ENCODE measurements around the gene PAQR7.

The PAQR7 gene

DNA sequence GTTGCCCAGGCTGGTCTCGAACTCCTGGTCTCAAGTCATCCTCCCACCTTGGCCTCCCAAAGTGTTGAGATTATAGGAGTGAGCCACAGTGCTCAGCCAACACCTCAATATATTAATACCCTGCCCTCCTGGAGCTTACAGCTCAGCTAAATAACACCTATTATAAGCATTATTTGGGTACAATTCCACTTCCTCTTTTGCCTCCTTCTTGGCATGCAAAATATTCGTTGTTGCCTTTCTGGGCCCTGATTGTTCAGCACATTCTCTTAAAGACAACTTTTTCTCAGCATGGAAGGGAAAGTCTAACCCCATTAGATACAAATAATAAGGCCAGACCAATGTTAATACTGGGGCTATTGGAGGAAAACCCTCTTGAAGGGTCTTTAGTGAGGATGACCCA is 2.8 kb downstream of the PAQR7 start:
- no peak for DNase-seq

DNA sequence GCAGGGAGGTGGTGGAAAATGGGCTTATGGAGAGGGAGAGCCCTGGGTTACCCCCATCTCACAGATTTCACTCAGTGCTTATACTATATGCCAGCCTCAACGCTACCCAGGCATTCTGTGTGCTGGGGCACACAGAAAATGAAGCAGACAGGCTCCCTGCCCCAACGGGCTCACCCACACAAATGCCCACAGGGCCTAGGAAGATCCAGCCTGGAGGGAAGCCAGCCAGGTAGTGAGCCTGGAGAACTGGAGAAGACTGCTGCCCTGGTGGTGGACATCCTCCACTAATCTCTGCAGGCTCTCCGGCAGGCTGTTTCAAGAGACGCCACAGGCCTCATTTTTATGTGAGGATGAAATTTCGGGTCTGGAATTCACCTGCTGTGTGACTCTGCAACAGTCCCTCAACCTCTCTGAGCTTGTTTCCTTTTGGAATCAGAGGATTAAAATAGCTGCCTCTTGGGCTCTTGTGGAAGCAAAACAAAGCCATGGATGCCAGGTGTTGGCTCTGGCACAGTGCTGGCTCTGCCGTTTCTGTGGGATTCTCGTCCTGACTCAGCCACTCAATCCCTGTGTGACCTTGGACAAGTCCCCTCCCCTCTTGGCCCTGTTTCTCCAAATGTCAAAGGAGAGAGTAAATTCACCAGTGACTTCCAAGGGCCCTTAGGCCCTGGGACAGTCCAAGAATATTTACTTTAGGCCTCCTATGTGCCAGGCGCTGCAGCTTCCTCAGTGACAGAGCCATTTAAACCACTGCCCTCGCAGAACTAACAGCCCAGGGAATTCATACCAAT is 3.6 kb downstream of the PAQR7 start:
- DNase-seq = no peak

DNA sequence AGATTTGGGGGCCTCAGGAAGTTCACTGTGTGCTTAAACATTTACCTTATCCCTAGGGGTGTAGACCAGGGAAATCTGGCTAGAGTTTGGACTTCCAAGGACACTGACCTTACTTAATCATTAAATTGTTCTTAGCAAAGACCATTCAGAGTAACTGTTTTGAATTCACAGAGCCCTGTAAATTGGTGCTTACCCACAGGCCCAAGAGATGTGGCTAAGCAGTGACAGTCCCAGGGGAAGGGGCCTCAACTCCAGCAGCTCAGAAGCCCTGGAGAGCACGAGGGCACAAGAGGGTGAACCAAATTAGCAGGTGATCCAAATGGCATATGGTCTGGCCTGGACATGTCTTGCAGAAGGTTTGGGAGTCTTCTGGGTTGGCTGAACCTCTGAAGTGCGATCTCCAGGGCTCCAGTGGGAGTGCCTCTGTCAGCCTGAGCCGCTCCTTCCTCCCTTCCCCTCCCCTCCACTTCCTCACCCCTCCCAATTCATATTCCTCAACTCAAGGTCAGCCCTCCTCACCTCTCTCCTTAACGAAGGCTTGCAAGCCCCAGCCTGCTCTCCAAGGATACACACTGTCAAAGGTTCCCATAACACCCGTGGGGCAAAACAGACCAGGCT is 4.3 kb downstream of the PAQR7 start:
- DNase-seq = no peak

DNA sequence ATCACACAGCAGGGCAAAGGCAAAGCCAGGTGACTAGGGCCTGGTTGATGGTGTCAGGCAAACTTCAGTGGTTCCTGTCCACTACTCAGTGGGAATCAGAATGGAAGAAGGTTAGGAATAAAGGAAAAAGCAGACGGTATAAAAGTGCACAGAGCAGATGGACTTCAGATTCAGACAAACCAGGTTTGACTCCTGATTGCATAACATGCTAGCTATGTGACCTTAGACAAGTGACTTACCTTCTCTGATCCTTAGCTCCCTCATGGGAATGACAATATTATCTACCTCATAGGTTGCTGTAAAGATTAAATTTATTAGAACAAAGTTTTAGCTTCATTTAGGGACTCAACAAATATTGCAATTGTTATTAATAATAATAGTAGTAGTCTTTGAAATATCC is 4.9 kb downstream of the PAQR7 start:
- DNase-seq = no peak

DNA sequence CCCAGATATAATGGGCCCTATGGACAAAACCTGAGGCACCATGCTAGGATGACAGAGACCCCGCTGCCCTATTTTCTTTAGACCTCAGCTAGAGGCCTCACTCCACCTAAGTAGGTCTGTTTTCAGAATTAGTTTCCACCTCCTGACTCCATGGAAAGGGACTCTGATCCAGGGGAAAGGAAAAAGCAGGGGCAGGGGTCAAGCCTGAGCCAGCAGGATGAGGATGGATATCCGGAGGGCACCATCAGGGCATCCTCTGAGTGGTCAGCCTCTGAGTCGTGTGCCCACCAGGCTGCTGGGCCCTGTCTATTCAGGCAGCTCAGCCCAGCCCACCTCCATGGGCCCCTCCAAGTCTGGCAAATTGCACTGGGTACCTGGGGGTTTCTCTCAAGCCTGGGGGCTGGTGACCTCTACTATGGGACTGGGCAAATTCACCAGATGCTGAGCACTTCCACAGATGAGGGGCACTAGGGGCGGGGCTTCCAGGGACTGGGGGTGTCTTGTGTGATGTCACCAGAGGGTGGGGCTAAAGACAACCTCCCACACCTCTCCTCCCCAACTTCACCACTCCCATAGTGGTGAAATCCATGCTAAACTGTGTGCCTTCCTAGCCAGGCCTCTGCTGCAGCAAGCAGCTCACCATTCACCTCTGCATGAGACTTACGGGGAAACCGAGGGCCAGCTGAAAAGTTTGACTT is 5.5 kb downstream of the PAQR7 start:
- DNase-seq = peak; percentile 30

DNA sequence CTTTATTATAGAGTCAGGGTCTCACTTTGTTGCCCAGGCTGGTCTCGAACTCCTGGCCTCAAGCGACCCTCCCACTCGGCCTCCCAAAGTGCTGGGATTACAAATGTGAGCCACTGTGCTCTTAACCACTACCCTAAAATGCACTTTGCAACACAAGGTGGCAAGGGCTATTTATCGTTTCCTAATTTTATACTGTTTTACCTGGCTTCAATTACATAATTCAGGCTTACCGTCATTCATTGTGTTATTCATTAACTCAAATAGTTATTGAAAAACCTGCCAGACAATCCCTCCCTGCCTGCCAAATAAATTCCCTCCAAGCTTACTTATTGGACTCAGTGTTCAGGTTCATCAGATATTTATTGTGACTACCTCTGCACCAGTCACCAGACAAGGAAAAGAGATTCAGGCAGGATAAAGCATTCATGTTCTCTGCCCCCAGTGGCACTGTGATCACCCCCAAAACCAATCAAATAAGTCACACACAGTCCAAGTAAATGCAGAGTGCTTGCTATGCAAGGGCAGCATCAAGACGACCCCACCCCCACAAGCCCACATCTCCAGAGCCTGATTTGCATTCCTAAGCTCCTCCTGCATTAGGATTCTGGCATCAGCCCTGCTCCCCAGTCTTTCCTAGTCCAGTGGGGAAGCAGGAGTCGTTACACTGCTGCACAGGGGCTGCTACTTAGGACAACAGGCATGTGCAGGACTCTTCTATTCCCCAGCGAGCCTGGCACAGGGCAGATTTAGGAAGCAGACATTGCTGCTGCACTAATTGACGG is 8.1 kb downstream of the PAQR7 start:
- DNase-seq = no peak

DNA sequence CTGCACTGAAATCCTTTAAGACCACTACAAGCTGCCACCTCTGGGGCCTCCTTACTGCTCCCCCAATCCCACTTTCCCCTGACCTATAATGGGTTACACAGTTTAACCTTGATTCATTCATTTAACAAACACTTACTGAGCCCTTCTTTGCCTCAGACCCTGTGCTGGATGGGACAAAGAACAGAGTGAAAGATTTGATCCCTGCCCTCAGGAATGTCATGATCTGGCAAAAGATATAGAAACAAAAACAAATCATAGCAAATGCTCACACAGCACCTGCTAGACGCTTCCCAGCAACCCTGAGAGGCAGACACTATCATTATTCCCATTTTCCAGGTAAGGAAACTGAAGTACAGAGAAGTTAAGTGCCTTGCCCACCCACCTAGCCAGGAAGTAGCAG is 9.2 kb downstream of the PAQR7 start:
- DNase-seq = no peak

DNA sequence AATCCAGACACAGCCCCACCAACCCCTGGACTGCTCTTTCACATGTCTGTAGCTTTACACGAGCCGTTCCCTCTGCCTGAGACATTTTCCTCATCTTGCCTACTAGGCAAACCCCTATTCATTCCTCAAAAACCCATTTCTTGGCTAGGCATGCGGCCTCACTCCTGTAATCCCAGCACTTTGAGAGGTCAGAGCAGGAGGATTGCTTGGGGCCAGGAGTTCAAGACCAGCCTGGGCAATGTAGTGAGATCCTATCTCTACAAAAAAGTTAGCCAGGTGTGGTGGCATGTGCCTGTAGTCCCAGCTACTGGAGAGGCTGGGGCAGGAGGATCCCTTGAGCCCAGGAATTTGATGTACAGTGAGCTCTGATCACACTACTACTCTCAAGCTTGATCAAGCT is 11.1 kb downstream of the PAQR7 start:
- DNase-seq = no peak

DNA sequence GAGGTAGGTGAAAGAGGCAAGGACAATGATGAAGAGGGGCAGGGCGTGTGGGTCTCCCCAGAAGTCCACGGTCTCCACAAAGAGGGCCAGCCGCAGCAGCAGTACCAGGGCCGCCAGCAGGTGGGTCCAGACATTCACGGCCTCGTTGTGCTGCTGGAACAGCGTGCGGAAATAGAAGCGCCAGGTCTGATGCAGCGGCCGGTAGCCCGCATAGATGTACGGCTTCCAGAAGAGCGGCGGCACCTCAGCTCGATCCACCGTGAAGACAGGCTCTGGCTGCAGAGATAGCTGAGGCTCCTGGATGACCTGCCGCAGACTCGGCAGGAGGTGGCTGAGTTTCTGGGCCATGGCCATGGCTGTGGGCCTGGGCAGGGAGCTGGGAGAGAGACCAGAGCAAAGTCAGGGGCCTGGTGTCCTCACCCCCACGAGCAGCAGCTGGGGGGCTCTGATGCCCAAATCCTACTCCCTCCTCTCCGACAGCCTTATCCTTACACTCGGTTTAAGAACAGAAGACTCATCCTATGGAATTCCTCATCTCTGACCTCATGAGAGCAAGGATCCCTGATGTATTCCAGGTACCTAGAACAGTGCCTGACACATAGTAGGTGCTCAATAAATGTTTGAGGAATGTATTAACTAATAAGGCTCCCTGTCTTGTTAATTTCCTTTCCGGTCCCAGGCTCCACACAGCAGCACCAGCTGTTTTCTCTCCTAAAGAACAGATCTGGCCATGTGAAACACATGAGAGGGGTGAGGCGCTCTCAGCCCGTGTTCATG is 11.8 kb downstream of the PAQR7 start:
- DNase-seq = no peak

DNA sequence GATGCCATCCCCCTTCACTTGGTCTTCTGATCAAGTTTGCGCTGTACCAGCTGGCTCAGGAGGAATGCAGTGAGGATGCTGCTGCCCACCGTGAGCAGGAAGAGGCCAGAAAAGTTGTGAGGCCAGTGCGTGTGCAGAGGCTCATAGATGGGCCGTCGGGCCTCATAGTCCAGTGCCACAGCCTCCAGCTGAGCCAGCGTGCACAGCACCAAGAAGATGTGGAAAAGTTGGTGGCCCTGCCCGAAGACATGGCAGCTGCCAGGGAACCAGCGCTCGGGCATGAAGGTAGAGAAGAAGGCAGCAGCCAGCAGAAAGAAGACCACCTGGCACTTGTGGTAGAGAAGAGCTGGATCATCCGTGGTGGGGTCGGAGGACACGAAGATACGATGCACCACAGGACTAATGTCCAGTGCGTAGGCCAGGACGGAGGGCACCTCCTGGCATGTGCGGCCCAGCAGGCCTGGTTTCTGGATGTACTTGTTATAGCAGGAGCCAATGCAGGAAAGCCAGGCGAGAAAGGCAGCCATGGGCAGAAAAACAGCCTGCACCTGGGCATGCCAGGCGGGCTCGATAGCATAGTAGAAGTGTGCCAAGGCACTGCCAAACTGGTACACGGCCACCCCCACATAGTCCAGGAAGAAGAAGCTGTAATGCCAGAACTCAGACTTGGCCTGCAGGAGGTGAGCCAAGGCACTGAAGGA is 12.6 kb downstream of the PAQR7 start:
- no peak for DNase-seq

DNA sequence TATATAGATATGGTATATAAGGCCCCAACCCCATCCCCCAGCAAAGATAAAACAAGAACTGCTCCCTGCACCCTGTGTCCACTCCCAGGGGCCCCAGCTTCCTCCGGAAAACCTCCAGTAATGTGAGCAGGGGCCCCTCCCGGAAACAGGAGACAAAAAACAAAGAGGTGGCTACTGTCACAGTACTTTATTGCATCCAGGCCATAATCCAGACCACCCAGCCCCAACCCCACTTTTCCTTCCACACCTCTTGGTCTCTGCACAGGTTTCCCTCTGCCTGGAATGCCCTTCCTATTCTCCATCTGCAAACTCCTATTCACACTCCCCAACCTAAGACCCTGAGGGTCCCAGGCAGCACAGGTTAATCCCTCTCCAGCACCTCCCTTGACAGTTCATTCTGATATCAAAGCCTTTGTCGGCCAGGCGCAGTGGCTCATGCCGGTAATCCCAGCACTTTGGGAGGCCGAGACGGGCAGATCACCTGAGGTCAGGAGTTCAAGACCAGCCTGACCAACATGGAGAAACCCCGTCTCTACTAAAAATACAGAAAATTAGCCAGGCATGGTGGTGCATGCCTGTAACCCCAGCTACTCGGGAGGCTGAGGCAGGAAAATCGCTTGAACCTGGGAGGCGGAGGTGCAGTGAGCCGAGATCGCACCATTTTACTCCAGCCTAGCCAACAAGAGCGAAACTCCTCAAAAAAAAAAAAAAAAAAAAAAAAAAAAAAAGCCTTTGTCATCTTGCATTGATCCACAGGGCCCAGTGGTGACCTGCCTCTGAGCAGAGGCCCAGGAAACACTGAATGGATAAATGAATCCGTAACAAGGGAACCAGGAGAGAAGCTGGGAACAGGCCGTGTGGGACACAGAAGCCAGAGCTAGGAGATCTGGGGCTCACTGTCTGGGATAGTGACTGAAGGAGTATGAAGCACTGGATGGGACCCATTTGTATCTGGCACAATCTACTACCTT is 13.9 kb downstream of the PAQR7 start:
- DNase-seq = no peak

DNA sequence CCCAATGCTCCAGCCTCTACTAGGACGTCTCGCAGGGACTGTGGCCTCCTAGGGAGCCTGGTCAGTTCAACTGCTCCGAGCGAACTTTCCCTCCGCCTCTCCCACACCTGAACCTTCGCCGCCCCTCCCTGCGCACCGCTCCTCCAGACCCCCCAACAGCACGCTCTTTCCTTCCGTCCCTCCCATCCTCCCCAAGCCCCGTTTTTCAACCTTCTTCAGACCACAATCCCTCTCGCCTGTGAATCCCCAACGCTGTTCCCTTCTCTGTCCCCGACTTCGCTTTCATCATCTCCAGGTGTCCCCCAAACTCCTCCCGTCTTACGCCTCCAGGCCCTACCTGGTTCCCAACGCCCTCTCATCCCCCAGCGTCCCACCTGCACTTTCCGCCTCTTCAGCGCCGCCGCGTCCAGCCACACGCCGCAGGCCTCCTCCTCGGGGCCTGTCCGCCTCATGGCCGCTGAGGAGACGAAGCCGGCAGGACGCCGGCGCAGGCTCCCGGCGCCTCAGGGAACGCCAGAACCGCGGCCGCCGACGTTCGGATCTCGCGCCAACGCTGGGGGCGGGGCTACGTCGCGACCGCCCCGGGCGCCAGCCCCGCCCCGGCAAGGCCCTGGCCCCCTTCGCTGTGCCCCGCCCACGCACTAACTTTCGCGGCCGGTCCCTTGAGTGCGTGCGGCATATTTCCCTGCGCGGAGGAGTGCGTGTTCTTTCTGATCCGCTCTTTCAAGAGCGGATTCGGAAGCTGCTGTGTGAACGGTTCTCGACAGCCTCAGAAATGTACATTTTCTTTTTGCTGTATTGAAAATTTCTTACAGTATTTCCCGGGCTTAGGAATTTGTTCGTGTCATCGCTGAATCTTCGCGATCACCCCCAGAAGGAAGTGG is 16.4 kb downstream of the PAQR7 start, which contains the start of gene AUNIP:
Gene AUNIP, minus strand, starts transcription at position 552 of the 884 bp plus-strand sequence. Its CDS starts 100 bp downstream, at position 452.
- peak; percentile 96 for DNase-seq

DNA sequence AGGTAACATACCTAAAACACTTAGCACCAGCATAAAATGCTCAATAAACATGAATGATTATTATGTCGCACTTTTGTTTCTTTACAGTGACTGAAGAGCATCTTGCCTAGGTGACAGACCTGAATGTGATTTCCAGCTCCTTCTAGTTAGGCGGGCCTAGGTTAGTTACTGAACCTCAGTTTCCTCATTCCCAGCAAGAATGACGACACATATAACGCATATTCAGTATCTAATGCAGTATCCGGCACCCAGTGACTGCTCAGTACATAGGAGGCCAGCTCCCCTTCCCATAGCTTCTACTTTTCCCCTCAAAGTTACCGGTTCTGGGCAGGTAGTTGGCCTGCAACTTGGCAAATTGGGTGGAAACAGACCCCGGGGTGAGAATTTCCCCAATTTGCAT is 17.0 kb downstream of the PAQR7 start:
- DNase-seq = no peak

DNA sequence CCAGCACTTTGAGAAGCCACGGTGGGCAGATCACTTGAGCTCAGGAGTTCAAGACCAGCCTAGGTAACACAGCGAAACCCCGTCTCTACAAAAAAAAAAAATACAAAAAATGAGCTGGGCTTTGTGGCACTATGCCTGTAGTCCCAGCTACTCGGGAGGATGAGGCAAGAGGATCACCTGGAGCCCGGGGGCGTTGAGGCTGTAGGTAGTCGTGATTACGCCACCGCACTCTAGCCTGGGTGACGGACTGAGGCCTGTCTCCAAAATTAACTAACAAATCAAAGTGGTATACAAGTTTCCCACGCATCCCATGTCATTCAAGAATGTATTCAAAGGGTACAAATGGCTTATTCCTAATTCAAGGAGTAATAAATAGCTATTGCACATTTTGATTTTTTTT is 18.7 kb downstream of the PAQR7 start:
- DNase-seq = no peak

DNA sequence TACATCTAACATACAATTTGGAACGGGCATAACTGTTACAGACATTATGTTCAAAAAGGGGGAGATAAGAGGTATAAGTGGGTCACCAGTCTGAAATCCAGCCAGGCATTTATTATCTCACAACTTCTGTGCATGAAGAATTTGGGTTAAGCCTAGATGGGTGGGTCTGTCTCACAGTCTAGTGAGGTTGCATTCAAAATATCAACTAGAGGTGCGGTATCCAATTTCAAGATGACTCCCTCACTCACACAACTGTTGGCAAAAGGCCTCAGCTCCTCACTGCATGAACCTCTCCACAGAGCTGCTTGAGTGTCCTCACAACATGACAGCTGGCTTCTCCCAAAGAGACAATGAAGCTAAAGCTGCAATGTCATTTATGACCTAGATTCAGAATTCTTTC is 21.0 kb downstream of the PAQR7 start:
- no peak for DNase-seq

DNA sequence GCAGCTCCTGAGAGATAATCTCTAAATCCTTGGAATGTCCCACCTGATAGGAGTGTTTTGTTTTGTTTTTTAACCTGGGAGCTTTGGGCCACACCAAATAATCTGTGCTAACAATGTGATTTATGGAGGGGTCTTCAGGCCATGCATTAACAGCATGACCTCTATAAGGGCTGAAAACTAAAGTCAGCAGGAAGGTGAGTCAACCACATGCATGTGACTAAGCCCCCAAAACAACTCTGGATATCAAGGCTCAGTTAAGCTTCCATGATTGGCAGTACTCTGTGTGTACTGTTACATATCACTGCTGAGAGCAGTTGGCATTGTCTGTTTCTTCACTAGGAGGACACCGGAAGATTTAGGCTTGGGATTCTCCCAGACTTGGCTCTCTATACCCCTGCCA is 27.0 kb downstream of the PAQR7 start:
- no peak for DNase-seq

DNA sequence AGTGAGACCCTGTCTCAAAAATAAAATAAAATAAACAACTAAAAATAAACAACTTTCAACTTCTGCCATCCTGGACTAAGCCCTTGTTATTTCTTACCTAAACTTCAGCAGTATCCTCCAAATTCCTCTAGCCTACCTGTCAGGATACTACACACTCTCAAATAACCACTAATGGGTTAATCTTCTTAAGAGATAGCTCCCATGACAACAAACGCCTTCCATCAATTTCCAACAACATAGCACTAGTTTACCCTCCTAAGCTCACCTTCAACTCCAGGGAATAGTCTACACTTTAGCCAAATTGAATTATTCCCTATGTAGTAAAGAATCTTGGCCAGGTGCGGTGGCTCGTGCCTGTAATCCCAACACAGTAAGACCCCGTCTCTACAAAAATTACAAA is 27.6 kb downstream of the PAQR7 start:
- no peak for DNase-seq

DNA sequence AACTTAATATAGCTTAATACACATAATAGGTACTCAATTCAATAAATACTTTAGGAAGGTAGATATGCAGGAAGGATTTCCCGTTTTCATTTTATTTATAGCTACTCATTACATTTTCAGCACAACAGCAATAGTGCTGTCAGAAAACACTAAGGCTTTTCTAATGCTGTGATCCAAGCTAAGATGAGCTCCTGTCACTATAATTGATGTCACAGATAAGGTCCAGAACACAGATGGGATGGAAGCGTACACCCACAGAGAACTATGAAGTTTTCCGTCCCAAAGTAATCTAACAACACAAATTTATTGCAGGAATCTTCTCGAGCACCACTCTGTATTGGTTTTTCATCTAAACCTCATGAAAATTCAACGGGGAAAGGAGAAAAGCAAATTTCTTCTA is 29.8 kb downstream of the PAQR7 start:
- no peak for DNase-seq

DNA sequence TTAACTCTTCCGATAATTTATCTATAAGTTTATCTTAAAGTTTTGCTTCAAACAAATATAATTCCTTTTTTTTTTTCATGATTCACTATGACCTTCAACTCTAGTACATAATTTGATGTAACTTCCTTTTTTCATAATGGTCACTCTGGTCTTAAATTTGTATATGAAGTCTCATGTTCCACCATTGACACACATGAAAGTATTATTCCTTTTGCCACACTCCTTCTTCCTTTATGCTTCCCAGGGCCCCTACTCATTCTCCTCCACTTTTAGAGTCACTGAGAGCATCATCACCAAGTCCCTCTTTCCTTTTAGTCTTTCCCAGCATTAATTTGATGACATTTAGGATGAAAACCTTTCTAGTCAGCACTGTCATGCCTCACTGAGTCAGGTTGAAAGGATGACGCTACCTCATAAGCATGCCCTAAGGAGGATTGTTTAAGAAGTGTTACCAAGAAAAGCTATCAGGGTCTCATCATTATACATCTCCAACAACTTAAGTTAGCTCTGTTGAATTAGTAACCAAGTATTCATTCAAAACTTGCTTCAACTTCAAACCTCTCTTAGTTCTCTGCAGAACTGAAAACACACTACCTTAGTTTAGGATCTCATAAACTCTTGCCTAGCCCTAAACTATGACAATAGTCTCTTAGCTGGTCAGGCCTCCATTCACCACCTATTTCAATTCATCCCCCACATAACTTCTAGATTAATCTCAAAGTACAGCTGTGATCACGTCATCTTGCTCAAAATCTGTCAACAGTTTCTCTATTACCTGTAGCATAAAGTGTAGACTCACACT is 30.8 kb downstream of the PAQR7 start:
- no peak for DNase-seq

Data from activated effector memory CD4-positive, alpha-beta T cell treated with anti-CD3 and anti-CD28 coated beads, Interleukin-2, amount 50 U/mL, for 16 hours (primary cell).